ENCODE measurements around the gene DYRK3. TPM values are rescaled to one million over a fixed set of nuclear protein-coding genes. Genes with fewer than 3 reads are reported as not detected.

DYRK3 gene
- total RNA-seq, 1 donor from 2014 or later: 11.3 TPM

DNA sequence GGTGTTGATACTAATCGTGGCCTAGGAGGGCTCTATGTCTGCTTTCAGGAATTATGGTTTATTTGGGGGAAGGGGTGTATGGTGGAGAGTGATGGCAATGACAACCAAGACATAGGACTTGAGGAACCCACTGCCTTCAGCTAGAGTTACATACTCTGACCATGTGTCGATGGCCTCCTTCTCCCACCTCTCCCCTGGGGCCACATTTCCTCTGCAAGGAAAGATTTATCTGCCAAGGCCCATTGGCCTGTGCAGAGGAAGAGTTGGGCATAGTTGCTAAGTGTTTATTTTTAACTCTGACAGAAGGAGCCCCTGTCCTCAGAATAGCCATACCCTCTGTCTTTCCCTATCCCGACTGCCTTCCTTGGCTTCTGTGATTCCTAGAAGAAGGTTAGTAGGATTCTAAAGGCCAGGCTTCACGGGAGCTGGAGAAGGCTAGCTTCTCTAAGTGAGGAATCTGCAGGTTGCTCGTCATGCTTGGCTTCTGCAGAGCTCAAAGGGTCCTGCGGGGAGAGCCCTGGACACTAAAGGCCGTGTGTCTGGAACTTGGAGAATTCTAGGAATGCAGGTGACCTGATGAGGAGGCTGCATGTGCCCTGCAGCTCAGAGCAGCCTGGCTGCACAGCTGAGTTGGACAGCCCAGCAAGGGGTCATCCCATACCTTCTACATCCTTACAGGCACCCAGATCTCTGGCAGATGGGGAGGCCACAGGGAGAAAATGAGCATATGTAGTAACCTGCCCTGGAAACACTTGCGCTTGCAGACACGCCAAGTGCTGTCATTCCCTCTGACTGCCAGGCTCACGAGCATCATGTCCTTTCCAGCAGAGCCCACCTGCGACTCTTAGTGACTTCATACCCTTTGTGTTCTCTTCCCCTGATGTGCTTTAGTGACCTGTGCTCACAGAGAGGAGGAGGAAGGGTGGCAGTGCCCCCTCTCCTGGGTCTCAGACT lies 59.1 kb downstream of the DYRK3 start:
- no peak for DNase-seq (ENCODE audit: low spot score)
- intact Hi-C loops (cut with DNase I): no loop called here

DNA sequence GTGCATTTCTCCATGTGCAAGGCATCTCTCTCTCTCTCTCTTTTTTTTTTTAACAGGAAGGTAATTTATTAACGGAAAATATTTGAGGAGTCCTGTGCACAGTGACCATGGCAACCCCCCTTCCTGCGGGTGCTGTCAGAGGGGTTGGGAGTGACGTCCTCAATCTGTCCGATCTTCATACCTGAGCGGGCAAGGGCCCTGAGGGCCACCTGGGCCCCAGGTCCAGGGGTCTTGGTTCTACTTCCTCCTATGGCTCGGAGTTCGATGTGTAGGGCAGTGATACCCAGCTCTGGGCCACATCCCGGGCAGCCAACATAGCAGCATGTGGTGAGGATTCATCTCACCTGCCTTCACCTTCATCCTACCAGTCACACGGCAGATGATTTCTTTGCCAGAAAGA lies 60.4 kb downstream of the DYRK3 start:
- intact Hi-C loops (cut with DNase I): no loop called here
- DNase-seq (ENCODE audit: low spot score): no peak

DNA sequence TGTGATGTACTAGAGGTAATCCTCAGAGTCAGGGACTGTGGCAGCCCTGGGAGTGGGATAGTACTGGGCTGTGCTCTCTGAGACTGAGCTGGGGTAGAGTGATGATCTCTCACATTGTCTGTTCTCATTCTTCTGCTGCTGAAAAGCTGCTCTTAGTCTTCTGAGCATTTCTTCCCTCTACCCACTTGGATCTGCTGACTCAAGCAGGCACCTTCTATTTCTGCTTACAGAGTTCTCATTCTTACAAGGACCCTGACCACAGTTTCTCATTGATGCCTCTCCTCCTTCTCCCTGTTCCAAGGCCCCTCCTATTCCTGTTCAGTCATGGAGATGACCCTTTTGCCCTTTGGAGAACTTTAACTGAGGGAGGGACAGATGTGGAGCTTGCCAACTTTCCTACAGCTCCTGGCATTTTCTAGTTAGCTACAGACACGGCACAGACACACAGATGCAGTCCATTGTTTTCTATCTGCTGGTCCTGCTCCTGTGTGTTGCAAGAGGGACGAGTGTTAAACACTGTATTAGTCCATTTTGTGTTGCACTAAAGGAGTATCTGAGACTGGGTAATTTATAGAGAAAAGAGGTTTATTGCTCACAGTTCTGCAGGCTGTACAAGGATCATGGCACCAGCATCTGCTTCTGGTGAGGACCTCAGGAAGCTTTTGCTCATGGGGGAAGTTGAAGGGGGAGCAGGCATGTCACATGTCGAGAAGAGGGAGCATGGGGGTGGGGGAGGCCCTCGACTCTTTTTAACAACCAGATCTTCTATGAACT lies 61.7 kb downstream of the DYRK3 start:
- no peak for DNase-seq (ENCODE audit: low spot score)
- intact Hi-C loops (cut with DNase I): no loop called here

DNA sequence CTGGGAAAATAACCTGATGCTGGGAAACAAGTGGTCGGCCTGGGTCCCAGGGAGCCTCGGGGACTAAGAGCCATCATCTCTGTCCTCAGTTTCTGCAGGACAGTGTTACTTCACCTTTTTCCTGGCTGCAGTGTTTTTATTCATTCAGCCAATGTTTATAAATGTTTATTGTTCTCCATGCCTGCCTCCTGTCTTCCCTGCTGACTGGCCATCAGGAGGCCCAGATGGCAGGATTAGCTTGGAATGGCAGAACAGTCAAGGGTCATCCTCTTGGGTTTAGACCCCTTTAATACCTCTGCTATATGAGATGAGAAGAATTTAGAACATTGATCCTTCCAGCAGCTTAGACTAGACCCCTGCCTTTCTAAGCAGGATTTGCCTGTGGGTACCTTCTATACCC lies 62.7 kb downstream of the DYRK3 start:
- no peak for DNase-seq (ENCODE audit: low spot score)
- intact Hi-C loops (cut with DNase I): no loop called here

Other genes starting within 250 kb of the DYRK3 start
- 0.97 TPM for gene IKBKE, start 165.1 kb upstream of the DYRK3 start, total RNA-seq
- gene RASSF5, start 128.0 kb upstream of the DYRK3 start, total RNA-seq: 15.5 TPM
- 27.8 TPM for gene EIF2D, start 23.1 kb upstream of the DYRK3 start, total RNA-seq
- gene MAPKAPK2, start 49.4 kb downstream of the DYRK3 start, total RNA-seq: 242 TPM
- not detected for gene IL19, start 135.2 kb downstream of the DYRK3 start, total RNA-seq
- 0.43 TPM for gene IL10, start 137.0 kb downstream of the DYRK3 start, total RNA-seq
- gene IL20, start 230.1 kb downstream of the DYRK3 start, total RNA-seq: not detected